Bronchial epithelial cell (primary cell): ENCODE measurements around the gene MEST. TPM values are rescaled to one million over a fixed set of nuclear protein-coding genes. Genes with fewer than 3 reads are reported as not detected.

ENCODE experiments used
- DNase-seq: peaks from one replicate; pipeline ENCODE4 v3.0.0-alpha.2; 2010; ENCODE audit warnings: low read depth
- FAIRE-seq: peaks from 2 replicates; lab custom pipeline; 2011; peaks lifted over from hg19 to GRCh38; lab: Jason Lieb, UNC
- H3K27me3 ChIP-seq: 2 replicates; pipeline ENCODE4 v1.5.1; 2011; ENCODE audit warnings: low read length; ENCODE audit not compliant: control insufficient read depth, insufficient read depth
- H3K36me3 ChIP-seq: 2 replicates; pipeline ENCODE4 v1.5.1; 2011; ENCODE audit warnings: low read length; ENCODE audit not compliant: control insufficient read depth, insufficient read depth
- H3K4me3 ChIP-seq: 2 replicates; pipeline ENCODE4 v1.5.1; 2011; ENCODE audit warnings: mild to moderate bottlenecking, low read depth, low read length, control low read depth
- total RNA-seq: library from RNA; depleted of rRNA; stranded (reverse); fragments of >200 nt; gene quantifications from 2 replicates; pipeline ENCODE4 v1.2.1, GENCODE V29; 2014
- TF ChIP-seq, protein P1 (sequence below): IDR thresholded peaks from 2 replicates; pipeline ENCODE4 v1.5.1; 2011; ENCODE audit warnings: mild to moderate bottlenecking, moderate library complexity, low read length, control low read depth, inconsistent platforms; ENCODE audit not compliant: insufficient read depth, severe bottlenecking

Gene MEST
- total RNA-seq, 1 donor from 2014 or later, result 11.8 TPM

DNA sequence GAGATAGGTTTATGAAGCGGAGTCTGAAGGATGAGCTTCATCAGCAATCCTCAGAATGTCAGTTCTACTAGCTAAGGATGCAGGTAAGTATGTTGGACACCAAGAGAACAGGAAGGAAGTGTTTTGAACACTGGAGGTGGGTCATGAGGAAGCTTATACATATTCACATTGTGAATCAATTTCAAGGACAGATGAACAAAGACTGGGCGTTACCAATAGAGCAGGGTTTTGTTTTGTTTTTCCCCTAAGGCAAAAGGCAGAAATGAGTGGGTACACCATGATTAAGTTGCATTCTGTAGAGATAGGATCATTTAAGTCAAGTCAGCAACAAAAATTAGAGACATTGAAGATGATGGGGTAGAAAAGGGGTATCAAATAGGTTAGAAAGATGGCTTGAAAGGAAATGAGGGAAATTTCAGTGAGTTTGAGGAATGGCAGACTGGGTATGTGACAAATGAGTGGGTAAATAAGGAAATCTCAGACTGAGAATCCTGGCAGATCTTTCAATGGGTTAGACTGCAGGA, 51.7 kb downstream of the MEST start:
- H3K27me3 ChIP-seq, result no peaks in the 10 kb centered on the region
- H3K36me3 ChIP-seq, result no peaks in the 10 kb centered on the region
- DNase-seq (peak; percentile 23), FAIRE-seq (no peak)
- TF ChIP-seq, protein P1, sequence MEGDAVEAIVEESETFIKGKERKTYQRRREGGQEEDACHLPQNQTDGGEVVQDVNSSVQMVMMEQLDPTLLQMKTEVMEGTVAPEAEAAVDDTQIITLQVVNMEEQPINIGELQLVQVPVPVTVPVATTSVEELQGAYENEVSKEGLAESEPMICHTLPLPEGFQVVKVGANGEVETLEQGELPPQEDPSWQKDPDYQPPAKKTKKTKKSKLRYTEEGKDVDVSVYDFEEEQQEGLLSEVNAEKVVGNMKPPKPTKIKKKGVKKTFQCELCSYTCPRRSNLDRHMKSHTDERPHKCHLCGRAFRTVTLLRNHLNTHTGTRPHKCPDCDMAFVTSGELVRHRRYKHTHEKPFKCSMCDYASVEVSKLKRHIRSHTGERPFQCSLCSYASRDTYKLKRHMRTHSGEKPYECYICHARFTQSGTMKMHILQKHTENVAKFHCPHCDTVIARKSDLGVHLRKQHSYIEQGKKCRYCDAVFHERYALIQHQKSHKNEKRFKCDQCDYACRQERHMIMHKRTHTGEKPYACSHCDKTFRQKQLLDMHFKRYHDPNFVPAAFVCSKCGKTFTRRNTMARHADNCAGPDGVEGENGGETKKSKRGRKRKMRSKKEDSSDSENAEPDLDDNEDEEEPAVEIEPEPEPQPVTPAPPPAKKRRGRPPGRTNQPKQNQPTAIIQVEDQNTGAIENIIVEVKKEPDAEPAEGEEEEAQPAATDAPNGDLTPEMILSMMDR, result no peak
- no peak overlapping the region for H3K4me3 ChIP-seq

DNA sequence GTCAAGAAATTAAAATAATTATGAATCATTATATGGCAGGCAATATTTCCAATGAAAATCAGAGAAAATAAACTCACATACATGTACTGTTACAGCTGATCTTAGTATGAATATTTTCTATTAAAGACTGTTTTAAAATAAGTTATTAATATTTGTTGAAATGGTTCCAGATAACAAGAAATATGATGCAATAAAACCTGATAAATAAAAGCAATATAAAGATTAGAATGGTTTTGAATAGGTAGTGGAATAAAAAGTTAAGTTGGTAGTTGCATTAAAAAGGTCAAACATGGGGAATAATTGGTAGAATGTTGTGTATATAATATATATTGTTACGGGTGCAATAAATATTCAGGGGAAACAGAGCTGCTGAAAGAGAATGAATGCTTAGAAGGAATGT, 52.5 kb downstream of the MEST start:
- no peaks in the 10 kb centered on the region for H3K27me3 ChIP-seq
- H3K36me3 ChIP-seq, result no peaks in the 10 kb centered on the region
- TF ChIP-seq, protein P1, result no peak
- no peak overlapping the region for H3K4me3 ChIP-seq
- no peak for DNase-seq
- no peak for FAIRE-seq

DNA sequence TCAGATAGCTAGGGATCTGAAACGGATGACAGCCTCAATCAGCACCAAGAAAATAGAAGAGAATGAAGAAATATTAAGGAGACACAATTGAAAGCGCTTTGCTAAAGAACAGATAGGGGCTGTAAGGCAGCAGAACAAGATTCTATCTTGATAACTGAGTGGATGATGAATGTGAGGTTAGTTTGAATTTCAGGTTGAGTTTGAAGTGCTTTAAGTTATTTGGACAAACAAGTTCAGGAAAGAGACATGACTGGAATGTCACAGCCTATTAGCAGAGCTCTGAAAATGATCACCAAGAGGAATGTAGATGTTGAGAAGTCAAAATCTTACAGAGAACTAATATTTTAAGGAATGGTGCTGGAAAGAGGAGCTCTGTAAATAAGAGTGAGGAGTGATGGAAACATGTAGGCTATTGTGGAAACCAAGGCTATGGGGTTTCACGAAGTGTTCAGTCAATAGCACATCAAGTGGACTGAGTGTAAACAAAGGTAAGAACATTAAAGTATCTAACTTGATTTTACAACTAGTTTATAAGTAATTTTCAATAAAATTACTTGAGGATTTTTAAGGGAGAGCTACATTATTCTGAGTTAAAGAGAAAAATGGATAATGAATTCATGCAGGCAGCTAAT, 61.6 kb downstream of the MEST start:
- FAIRE-seq, result no peak

DNA sequence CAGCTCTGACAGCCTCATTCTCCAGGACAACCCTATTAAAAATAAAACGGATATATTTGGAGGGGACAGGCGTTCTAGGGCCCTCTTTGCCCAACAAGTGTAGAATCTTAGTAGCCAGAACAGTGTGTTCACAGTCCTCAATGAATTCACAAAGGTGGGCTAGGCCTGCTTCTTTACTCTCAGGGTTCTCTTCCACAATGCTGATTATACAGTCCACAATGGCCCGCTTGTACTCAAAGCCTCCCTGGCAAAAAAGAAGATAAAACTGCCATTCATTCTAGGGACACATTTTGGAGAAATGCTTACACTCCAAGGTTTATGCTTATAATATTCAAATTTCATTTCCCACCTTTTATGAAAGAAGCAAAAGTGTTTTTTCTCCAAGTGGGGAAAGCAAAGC, 62.6 kb downstream of the MEST start:
- TF ChIP-seq, protein P1, result no peak
- DNase-seq (no peak), FAIRE-seq (no peak)
- Histone ChIP-seq H3K4me3 (no peak overlapping the region), H3K27me3 (no peaks in the 10 kb centered on the region), H3K36me3 (no peaks in the 10 kb centered on the region)

More for the DNA sequence above, 61.6 kb downstream of the MEST start:
- no peak for DNase-seq
- Histone ChIP-seq H3K27me3 (no peaks in the 10 kb centered on the region), H3K36me3 (no peaks in the 10 kb centered on the region), H3K4me3 (no peak overlapping the region)
- TF ChIP-seq, protein P1, result no peak

Other genes with a start within 250 kb of the MEST start
- gene CPA2, start 225.2 kb upstream of the MEST start, total RNA-seq, result not detected in 2 replicates
- 5.3 and 5.6 TPM in 2 replicates for gene CPA4, start 198.9 kb upstream of the MEST start, total RNA-seq
- 0.13 TPM in 1 of 2 replicates, not detected in the other for gene CPA5, start 147.3 kb upstream of the MEST start, total RNA-seq
- gene CPA1, start 111.6 kb upstream of the MEST start, total RNA-seq, result not detected in 2 replicates
- gene CEP41, start 51.1 kb upstream of the MEST start, total RNA-seq, result 3.1 and 4.2 TPM in 2 replicates
- gene COPG2, start 176.7 kb downstream of the MEST start, total RNA-seq, result 26.6 and 30.3 TPM in 2 replicates
- not detected in 2 replicates for gene TSGA13, start 194.5 kb downstream of the MEST start, total RNA-seq
- under 0.01 TPM in 1 of 2 replicates, not detected in the other for gene KLF14, start 242.1 kb downstream of the MEST start, total RNA-seq